Middle frontal gyrus (tissue), 1 donor: Measurements from ENCODE around the gene PTTG1.

Experiments used
- DNase-seq: peaks from one replicate; pipeline ENCODE4 v3.0.0-alpha.2; 2015; ENCODE audit warnings: low spot score; ENCODE audit errors: extremely low spot score

Gene PTTG1

GRCh38 chr5:160452795-160453194, 31.1 kb downstream of the PTTG1 start:
- no peak for DNase-seq

GRCh38 chr5:160453751-160454150, 32.1 kb downstream of the PTTG1 start:
- DNase-seq: no peak

DNA sequence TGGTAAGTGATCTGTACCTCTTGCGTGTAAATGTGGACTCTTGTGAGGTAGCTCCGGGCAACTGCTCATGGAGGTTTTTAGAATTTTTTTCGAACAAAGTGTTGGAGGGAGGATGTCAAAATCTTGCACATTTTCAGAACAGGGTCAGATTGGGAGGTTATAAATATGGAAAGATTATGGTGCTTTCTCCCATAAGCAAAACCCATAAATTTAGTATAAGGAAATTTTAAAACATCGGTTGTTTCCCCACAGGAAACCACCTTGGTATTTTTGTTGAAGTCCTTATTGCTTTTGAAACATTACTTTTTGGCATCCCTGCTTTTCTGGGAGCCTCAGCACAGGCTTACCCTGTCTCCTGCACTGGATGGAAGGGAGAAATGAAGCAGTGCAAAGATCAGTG, 33.9 kb downstream of the PTTG1 start:
- DNase-seq: no peak

DNA sequence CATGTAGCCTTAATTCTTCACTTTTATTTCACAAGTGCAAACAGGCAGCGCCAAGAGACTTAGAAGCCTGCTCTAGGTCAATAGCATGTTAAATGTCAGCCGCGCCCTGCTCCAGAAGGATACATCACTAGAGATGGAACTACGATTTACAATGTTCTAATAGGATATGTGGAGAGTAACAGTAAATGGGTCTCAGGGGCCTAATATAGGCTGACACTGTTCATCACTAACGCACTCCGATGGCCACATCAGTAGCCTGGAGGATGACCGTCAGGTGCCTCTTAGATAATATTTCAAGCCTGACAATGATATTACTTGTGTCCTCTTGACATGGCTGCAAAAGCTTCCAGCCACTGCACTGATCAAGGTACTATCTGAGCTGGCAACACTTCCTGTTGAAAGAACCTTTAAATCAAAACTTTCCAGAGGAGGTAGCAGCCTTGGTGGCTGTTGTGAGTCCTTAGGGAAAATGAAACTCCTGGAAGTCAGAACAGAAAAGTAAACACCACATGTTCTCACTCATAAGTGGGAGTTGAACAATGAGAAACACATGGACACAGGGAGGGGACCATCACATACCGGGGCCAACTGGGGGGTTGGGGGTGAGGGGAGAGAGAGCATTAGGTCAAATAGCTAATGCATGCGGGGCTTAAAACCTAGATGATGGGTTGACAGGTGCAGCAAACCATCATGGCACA, 35.0 kb downstream of the PTTG1 start:
- DNase-seq: no peak

- no peak for DNase-seq
These were observed 35.6 kb downstream of the PTTG1 start for GRCh38 chr5:160457252-160457651.

DNA sequence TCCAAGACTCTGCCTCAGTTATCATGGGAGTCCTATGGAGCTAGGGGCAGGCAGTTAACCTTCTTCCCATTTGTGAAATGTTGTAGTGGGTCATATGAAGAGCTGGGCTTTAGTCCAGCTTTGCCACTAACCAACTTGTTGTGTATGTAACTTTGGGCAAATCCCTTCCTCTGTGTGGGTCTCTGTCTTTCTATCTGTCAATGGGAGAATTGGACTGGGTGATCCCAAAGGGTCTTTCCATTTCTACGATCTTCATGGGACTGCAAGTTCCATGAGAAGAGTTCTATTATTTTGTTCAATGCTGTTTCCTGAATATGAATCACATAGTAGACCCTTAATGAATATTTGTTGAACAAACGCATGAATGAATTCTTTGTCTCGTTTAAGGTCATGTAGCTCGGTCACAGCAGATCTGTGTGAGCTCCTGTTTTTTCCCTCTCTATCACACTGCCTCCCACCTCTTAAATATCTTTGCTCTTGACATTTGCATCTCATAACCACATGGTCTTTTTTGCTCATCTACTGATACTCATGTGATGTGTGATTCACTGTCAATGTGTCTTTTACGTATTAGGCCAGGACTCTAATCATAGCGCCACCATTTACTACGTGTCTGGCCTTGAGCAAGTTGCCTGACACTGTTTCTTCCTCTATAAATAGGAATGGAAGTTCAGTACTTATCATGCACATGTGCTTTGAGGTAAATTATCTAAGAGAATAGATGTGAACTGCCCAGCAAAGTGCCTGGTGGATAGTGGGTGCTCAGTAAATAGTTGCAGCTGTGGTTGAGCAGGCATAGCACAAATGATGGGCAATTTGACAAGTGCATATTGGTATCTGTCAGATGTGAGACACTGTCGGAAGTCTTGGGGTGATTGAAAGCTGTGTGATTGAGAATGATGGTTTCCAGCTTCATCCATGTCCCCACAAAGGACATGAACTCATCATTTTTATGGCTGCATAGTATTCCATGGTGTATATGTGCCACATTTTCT, 37.4 kb downstream of the PTTG1 start:
- DNase-seq: no peak

DNA sequence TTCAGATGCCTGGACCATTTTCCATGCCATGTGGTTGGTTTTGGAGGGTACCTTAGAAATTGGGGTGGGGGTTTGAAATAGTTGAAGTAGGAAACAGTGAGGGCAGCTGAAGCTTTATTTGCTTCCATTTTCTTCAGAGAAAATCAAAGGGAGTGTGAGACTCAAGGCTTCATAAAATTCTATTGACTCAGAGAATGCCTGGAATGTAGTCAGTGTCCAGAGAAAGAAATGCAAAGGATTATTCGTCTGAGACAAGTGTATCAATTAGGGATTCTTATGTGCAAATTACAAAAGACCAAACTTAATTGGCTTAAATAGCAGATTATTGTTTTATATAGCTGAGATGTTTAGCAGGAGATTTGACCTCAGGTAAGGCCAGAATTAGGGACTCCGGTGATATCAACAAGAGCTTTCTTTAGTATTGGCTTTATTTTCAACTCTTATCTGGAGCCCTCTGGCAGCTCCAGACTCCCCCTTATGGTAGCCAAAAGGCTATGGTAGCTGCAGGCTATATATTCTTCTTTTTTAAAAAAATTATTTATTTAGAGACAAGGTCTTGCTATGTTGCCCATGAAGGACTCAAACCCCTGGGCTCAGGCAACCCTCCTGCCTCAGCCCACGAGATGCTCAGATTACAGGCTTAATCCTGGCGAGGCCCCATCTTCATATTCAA, 38.9 kb downstream of the PTTG1 start:
- no peak for DNase-seq

GRCh38 chr5:160461378-160461777, 39.7 kb downstream of the PTTG1 start:
- DNase-seq: no peak

- DNase-seq: no peak
These were observed 40.5 kb downstream of the PTTG1 start for GRCh38 chr5:160462167-160462566.

- DNase-seq: no peak
These were observed 41.6 kb downstream of the PTTG1 start for GRCh38 chr5:160463227-160463626.

- no peak for DNase-seq
These were observed 42.2 kb downstream of the PTTG1 start for GRCh38 chr5:160463740-160464465.

- DNase-seq: no peak
These were observed 42.8 kb downstream of the PTTG1 start for GRCh38 chr5:160464466-160464797.

- no peak for DNase-seq
These were observed 44.5 kb downstream of the PTTG1 start for GRCh38 chr5:160466116-160466515.

DNA sequence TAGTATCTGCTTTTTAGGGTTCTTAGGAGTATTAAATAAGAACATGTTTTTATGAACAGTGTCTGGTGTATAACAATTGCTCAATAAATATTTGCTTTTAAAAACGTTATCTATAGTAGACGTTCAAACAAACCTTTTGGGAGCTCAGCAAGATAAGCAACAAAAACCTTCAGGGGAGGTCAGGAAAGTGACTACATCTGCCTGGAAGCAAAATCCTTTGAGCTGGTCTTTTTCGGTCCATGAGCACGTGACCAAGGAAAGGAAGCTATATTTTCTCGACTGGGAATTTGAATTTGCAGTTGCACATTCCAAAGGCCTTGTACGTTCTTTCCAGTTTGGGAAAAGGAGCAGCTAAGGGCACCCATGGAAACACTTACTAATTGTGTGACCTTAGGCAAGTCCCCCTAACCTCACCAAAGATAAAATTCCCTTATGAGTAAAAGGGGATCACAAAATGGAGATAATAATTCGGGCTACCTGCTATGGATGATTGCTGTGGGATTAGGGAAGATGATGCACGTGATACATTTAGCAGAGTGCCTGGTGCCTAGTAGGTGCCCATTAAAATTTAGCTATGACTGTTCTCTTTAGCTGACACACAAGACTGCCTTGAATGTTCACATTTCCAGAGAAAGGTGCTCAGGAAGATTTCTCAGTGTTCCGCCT, 45.4 kb downstream of the PTTG1 start:
- DNase-seq: no peak

DNA sequence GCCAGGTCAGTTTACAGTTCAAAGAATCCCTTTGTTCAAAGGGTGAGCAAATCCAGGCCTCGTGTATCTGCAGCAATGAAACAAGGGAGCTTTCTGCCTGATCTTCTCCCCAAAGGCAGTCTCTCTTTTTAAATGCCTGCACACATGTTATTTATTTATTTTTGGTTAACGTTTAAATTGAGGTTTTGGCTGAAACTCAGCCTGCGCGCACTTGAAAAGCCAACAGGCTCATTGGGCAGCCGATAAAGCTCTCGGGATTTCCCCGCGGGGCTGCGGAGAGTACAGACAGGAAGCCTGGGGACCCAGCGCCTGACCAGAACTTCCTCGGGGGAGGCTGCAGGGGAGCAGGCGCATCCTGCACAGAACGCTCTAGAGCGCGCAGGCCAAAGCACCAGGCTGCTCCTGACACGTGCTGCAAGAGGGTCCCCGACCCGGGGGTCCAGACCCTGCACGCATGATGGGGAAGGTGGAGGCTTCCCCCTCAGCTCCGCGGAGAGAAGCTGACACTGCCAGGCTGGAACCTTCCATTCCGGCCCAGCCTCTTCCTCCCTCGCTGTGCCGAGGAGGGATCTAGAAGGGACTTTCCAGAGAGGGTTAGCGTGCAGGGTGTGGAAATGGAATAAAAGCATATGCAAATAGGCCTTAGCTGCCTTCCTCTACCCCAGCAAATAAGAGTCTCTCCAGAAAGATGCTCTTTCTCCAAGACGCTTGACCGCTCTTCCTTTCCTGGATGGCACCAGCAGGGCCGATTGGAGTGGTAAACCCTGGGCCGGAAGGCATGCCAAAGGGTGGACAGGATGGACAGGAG, 46.1 kb downstream of the PTTG1 start:
- no peak for DNase-seq

DNA sequence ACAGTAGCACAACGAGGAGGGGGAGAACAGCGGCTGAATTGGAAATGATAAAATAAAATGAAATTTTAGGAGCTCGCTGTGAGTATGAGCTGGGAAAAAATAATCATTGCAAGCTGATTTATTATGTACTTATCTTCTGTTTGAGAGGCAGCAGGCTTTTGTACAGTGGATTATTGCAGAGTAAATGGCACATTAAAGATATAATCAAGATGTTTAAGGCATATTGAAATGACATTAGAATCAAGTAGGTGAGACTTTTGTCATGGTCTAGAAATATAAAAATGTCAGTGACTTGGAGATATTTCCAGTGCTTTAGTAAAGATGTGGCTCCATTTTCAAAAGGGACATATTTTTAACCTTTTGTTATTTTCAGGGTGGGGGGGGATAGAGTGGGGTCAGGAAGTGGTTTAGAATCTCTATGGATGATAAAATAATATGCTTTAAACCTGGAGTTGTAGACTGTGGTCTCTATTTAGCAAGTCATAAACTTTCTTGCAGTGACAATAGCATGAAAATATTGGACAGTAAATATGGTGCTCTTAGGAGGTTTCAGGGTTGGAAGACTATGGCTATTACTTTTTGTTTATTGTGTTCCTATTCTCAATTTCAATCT, 46.8 kb downstream of the PTTG1 start:
- DNase-seq: no peak

DNA sequence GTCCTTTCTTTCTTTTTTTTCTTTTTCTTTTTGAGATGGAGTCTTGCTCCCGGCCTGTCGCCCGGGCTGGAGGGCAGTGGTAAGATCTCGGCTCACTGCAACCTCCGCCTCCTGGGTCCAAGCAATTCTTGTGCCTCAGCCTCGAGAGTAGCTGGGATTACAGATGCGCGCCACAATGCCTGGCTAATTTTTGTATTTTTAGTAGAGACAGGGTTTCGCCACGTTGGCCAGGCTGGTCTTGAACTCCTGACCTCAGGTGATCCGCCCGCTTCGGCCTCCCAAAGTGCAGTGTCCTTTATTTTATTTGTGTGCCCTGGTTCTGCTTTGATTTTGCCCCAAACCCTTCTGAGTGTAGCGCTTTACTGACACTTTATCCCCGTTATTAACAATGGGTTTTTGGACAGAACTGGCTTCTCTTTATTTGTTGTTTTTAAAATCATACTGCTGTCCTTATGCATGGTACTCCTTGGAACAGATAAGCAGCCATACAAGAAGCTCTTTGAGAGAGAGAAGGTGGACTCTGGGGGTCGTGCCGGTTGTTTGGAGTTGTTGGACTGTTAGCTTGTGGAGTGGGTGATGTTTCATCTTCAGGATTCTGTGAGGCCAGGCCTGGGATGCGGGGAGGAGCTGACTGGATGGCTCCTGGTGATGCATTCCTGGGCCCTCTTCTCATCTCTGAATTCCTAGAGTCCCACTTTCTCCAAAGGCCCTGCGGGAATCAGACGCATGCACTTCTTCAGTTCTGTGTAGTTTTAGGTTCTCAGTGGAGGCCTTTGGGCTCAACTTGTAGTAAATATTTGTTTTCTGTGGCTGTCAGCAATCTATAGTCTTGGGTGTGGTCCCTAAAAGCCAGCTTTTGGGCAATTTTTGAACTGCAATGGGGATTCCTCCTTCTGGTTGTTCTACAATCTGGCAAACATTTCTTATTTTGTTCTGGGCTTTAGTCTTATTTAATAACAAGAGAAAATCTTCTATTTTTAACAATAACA, 47.8 kb downstream of the PTTG1 start:
- no peak for DNase-seq
